ENCODE results near the gene TENM4.
A peak's percentile ranks its signal among the peaks of the same experiment; 100 is the strongest.

TENM4 gene

GRCh38 chr11:78868563-78868962 is 572.3 kb downstream of the TENM4 start:
- DNase-seq, result no peak
- in situ Hi-C loops (cut with HindIII; ENCODE audit: low pct_ligation_motif_present, low pct_unique_long_range_greater_than_20kb, low sequenced_read_pairs), result no loop called here

GRCh38 chr11:78860720-78861422 is 580.0 kb downstream of the TENM4 start:
- DNase-seq, result peak; percentile 10
- in situ Hi-C loops (cut with HindIII; ENCODE audit: low pct_ligation_motif_present, low pct_unique_long_range_greater_than_20kb, low sequenced_read_pairs), result no loop called here

GRCh38 chr11:78857688-78858087 is 583.1 kb downstream of the TENM4 start:
- in situ Hi-C loops (cut with HindIII; ENCODE audit: low pct_ligation_motif_present, low pct_unique_long_range_greater_than_20kb, low sequenced_read_pairs), result no loop called here
- DNase-seq, result no peak

GRCh38 chr11:78856211-78856610 is 584.6 kb downstream of the TENM4 start:
- in situ Hi-C loops (cut with HindIII; ENCODE audit: low pct_ligation_motif_present, low pct_unique_long_range_greater_than_20kb, low sequenced_read_pairs), result no loop called here
- DNase-seq, result no peak

- DNase-seq, result no peak
- in situ Hi-C loops (cut with HindIII; ENCODE audit: low pct_ligation_motif_present, low pct_unique_long_range_greater_than_20kb, low sequenced_read_pairs), result no loop called here
Measured at GRCh38 chr11:78855116-78855515, 585.7 kb downstream of the TENM4 start.

GRCh38 chr11:78853521-78853920 is 587.3 kb downstream of the TENM4 start:
- DNase-seq, result no peak
- in situ Hi-C loops (cut with HindIII; ENCODE audit: low pct_ligation_motif_present, low pct_unique_long_range_greater_than_20kb, low sequenced_read_pairs), result no loop called here

- in situ Hi-C loops (cut with HindIII; ENCODE audit: low pct_ligation_motif_present, low pct_unique_long_range_greater_than_20kb, low sequenced_read_pairs), result no loop called here
Measured at GRCh38 chr11:78851878-78852586, 588.8 kb downstream of the TENM4 start.

GRCh38 chr11:78850078-78850477 is 590.8 kb downstream of the TENM4 start:
- in situ Hi-C loops (cut with HindIII; ENCODE audit: low pct_ligation_motif_present, low pct_unique_long_range_greater_than_20kb, low sequenced_read_pairs), result no loop called here
- no peak for DNase-seq

More at GRCh38 chr11:78851878-78852586, 588.8 kb downstream of the TENM4 start:
- DNase-seq, result no peak

- in situ Hi-C loops (cut with HindIII; ENCODE audit: low pct_ligation_motif_present, low pct_unique_long_range_greater_than_20kb, low sequenced_read_pairs), result no loop called here
- DNase-seq, result no peak
Measured at GRCh38 chr11:78846269-78846668, 594.6 kb downstream of the TENM4 start.

- no peak for DNase-seq
- in situ Hi-C loops (cut with HindIII; ENCODE audit: low pct_ligation_motif_present, low pct_unique_long_range_greater_than_20kb, low sequenced_read_pairs), result no loop called here
Measured at GRCh38 chr11:78845496-78845895, 595.3 kb downstream of the TENM4 start.

GRCh38 chr11:78841456-78842060 is 599.3 kb downstream of the TENM4 start:
- DNase-seq, result no peak
- in situ Hi-C loops (cut with HindIII; ENCODE audit: low pct_ligation_motif_present, low pct_unique_long_range_greater_than_20kb, low sequenced_read_pairs), result no loop called here

- DNase-seq, result no peak
- in situ Hi-C loops (cut with HindIII; ENCODE audit: low pct_ligation_motif_present, low pct_unique_long_range_greater_than_20kb, low sequenced_read_pairs), result no loop called here
Measured at GRCh38 chr11:78840623-78841022, 600.2 kb downstream of the TENM4 start.

GRCh38 chr11:78840200-78840599 is 600.6 kb downstream of the TENM4 start:
- in situ Hi-C loops (cut with HindIII; ENCODE audit: low pct_ligation_motif_present, low pct_unique_long_range_greater_than_20kb, low sequenced_read_pairs), result no loop called here

GRCh38 chr11:78838417-78838816 is 602.4 kb downstream of the TENM4 start:
- in situ Hi-C loops (cut with HindIII; ENCODE audit: low pct_ligation_motif_present, low pct_unique_long_range_greater_than_20kb, low sequenced_read_pairs), result no loop called here
- no peak for DNase-seq

More at GRCh38 chr11:78840200-78840599, 600.6 kb downstream of the TENM4 start:
- DNase-seq, result no peak

GRCh38 chr11:78835646-78836045 is 605.2 kb downstream of the TENM4 start:
- in situ Hi-C loops (cut with HindIII; ENCODE audit: low pct_ligation_motif_present, low pct_unique_long_range_greater_than_20kb, low sequenced_read_pairs), result no loop called here
- DNase-seq, result no peak

GRCh38 chr11:78834886-78835285 is 605.9 kb downstream of the TENM4 start:
- in situ Hi-C loops (cut with HindIII; ENCODE audit: low pct_ligation_motif_present, low pct_unique_long_range_greater_than_20kb, low sequenced_read_pairs), result no loop called here
- no peak for DNase-seq

- in situ Hi-C loops (cut with HindIII; ENCODE audit: low pct_ligation_motif_present, low pct_unique_long_range_greater_than_20kb, low sequenced_read_pairs), result no loop called here
- no peak for DNase-seq
Measured at GRCh38 chr11:78833237-78833636, 607.6 kb downstream of the TENM4 start.

GRCh38 chr11:78832226-78832947 is 608.4 kb downstream of the TENM4 start:
- in situ Hi-C loops (cut with HindIII; ENCODE audit: low pct_ligation_motif_present, low pct_unique_long_range_greater_than_20kb, low sequenced_read_pairs), result no loop called here
- no peak for DNase-seq

- in situ Hi-C loops (cut with HindIII; ENCODE audit: low pct_ligation_motif_present, low pct_unique_long_range_greater_than_20kb, low sequenced_read_pairs), result no loop called here
- no peak for DNase-seq
Measured at GRCh38 chr11:78831571-78831970, 609.3 kb downstream of the TENM4 start.

All from ACHN (cell line).